ENCODE measurements around the gene RPS6KL1. TPM values are rescaled to one million over a fixed set of nuclear protein-coding genes. Genes with fewer than 3 reads are reported as not detected.

RPS6KL1 gene
- 1.1 and 2.6 TPM in 2 replicates for total RNA-seq

GRCh38 chr14:74922752-74923401 is at the start of gene RPS6KL1:
Gene RPS6KL1, minus strand, starts transcription at chr14:74923260. Its CDS starts 1,719 bp downstream, at chr14:74921541.

DNA sequence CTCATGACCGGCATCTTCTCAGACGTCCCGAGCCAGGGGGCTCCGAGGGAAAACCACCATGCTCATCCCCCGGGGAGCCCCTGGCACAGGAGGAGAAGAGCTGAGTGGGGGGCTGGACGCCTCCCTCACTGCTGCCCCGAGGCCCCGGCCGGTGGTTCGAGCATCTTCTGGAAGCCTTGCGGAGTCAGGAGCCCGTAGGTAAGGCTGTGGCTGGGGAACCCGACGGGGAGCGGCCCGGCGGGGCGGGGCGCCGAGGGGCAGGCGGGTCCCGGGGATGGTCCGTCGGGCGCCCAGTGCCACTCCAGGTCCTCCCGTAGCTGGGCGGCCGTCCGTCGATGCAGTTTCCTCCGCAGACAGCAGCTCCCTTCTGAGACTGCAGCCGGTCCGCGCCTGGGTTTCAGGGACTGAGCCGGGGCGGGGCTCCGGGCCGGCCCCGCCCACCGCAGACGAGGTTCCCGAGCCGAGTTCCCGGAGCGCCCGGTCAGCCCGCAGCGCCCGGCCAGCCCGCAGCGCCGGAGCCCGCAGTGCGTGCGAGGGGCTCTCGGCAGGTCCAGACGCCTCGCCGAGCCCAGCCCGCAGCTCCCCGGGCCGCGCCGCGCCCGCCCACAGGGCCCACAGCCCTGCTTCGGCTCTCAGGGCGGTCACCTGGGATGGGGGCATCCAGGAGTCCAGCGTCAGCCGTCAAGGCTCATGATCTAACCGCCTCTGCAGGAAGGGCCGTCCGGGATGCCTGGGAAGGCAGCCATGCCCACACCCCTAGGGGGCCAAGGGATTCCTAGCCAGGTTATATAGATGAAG is 32.4 kb upstream of the RPS6KL1 start, which contains the start of gene PGF:
TSS of gene PGF (minus strand) at position 369 of the 798 bp plus-strand sequence. CDS start at position 14, 355 bp downstream.

GRCh38 chr14:74881431-74882102 is 41.5 kb downstream of the RPS6KL1 start, which contains the start of gene DLST:
Gene DLST, plus strand, starts transcription at chr14:74881916. Its CDS starts 38 bp downstream, at chr14:74881954.

DNA sequence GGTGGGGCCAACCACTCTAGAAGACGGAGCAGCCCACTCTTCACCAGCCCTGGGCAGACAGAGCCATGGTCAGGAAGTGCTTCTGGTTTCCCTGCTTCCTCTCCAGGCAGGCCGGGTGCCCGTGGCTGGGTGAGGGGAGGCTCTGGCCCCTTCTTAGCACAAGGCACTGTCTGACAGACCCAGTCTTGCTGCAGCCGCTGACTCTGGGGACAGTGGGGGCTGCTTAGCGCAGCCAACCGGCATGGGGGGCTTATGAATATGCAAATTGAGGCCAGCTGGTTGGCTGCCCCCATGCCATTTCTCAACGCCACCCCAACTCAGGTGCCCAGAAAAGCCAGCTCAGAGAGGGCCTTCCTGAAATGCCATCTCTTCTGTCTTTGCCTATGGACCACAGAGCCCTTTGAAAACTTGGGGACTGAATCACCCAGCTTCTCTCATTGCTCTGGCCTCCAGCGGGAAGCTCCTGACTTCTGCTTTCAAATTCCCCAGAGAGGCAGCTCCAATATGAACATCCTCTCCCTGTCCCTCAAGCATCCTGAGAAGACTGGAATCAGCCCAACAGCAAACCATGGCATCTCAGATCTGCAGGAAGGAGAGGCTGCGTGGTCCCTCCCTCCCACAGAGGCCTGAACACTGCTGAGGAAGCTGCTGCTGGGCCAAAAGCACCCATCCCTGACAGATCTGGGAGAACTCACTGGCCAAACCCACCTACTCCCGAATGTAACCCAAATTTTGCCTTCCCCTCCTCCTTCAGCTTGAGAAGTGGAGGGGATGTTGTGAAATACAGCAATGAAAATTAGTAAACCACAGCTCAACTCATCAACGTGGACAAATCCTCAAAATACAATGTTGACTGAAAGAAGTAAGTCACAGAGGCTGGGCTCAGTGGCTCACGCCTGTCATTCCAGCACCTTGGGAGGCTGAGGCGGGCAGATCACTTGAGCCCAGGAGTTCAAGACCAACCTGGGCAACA is 46.8 kb downstream of the RPS6KL1 start, which contains the start of gene PROX2:
TSS of gene PROX2 (minus strand) at position 205 of the 973 bp plus-strand sequence. CDS start 12,311 bp downstream, outside the sequence.

Other genes with a start within 250 kb of the RPS6KL1 start
- 29.1 and 36.5 TPM in 2 replicates for gene AREL1, start 210.2 kb downstream of the RPS6KL1 start, total RNA-seq
- gene FCF1, start 210.1 kb downstream of the RPS6KL1 start, total RNA-seq: 21.0 and 34.0 TPM in 2 replicates
- gene YLPM1, start 159.9 kb downstream of the RPS6KL1 start, total RNA-seq: 15.9 and 20.0 TPM in 2 replicates
- not detected in 2 replicates for gene PROX2, start 47.1 kb downstream of the RPS6KL1 start, total RNA-seq
- 72.1 and 83.6 TPM in 2 replicates for gene DLST, start 41.3 kb downstream of the RPS6KL1 start, total RNA-seq
- gene PGF, start 32.3 kb upstream of the RPS6KL1 start, total RNA-seq: 1.2 and 1.6 TPM in 2 replicates
- gene EIF2B2, start 79.7 kb upstream of the RPS6KL1 start, total RNA-seq: 49.9 and 70.7 TPM in 2 replicates
- 15.6 and 19.5 TPM in 2 replicates for gene MLH3, start 128.2 kb upstream of the RPS6KL1 start, total RNA-seq
- gene ACYP1, start 140.8 kb upstream of the RPS6KL1 start, total RNA-seq: 27.1 and 29.1 TPM in 2 replicates
- gene ZC2HC1C, start 146.4 kb upstream of the RPS6KL1 start, total RNA-seq: 0.71 and 2.0 TPM in 2 replicates
- 30.8 and 32.0 TPM in 2 replicates for gene NEK9, start 203.8 kb upstream of the RPS6KL1 start, total RNA-seq

Measured in myometrial cell (primary cell).